Measurements from ENCODE around the gene MEST.

DNA sequence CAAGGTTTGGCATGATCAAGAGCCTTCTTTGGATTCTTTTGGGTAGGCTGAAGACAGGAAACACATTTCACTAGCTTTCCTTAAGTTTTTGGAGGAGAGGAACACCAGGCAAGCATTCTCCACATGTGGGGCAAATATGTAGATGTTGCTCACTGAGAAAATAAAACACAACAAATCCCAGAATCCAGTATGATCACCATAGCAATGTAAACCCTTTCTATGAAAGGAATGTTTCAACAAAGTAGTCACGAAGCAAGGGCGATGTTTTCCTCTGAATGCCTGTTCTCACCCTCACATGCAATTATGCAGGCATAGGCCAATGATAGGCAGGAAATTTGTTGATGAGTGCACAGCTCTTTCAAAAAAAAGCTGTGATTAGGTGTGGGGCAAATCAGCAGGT lies 30.6 kb upstream of the MEST start:
- TF ChIP-seq, protein P1, sequence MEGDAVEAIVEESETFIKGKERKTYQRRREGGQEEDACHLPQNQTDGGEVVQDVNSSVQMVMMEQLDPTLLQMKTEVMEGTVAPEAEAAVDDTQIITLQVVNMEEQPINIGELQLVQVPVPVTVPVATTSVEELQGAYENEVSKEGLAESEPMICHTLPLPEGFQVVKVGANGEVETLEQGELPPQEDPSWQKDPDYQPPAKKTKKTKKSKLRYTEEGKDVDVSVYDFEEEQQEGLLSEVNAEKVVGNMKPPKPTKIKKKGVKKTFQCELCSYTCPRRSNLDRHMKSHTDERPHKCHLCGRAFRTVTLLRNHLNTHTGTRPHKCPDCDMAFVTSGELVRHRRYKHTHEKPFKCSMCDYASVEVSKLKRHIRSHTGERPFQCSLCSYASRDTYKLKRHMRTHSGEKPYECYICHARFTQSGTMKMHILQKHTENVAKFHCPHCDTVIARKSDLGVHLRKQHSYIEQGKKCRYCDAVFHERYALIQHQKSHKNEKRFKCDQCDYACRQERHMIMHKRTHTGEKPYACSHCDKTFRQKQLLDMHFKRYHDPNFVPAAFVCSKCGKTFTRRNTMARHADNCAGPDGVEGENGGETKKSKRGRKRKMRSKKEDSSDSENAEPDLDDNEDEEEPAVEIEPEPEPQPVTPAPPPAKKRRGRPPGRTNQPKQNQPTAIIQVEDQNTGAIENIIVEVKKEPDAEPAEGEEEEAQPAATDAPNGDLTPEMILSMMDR (conservative IDR thresholded peaks at IDR 0.05), result no peak
- TF ChIP-seq EZH2 (IDR thresholded peaks at IDR 0.05; ENCODE audit: low read depth), result no peak
